ENCODE data around the gene MMP20.

The MMP20 gene

GRCh38 chr11:102591160-102591718 is 33.9 kb downstream of the MMP20 start:
- no peak for DNase-seq

- DNase-seq = peak; percentile 86
These were observed 34.7 kb downstream of the MMP20 start for GRCh38 chr11:102590276-102591049.

GRCh38 chr11:102589047-102589459 is 36.1 kb downstream of the MMP20 start:
- DNase-seq = peak; percentile 97

GRCh38 chr11:102587722-102588121 is 37.4 kb downstream of the MMP20 start:
- DNase-seq = no peak

DNA sequence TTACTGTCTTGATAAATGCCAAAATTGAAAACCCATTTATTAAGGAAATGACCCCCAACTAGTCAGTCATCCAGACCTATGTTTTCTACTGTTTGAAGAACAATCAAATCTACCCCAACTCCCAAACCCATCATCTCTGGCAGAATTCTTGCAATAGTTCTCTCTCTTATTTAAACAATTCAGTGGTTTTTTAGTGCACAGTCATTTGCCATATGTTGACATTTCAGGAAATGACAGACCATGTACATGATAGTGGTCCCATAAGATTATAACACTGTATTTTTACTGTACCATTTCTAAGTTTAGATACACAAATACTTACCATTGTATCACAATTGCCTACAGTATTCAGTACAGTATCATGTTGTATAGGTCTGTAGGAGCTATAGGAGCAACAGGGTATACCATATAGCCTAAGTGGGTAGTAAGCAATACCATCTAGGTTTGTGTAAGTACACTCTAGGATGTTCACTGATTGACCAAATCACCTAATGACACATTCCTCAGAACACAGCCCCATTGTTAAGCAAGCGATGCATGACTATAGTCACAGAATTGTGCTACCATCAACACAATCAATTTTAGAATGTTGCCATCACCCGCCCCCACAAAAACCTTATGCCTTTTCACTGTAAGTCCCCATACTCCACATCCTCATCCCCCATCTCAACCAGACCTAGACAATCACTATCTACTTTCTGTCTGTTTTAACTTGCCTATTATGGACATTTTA is 41.8 kb downstream of the MMP20 start:
- DNase-seq = peak; percentile 87

- peak; percentile 53 for DNase-seq
These were observed 43.0 kb downstream of the MMP20 start for GRCh38 chr11:102582140-102582539.

DNA sequence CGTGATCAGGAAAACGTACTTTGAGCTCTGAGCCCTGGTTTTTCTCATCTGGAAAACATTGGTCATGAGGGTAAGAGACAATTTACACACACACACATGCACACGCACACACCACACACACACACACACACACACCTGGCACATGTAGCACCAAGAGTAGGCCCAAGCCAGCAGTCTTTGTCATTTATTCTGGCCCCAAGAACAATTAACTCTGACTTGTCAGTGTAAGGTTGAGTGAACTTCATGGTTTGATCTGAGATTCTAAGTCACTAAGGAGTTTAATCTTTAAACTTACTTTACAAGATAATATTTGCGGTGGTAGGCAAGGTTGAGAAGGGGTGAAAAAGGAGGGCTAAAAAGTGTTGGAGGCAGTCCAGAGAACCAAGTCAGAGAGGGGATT is 44.1 kb downstream of the MMP20 start:
- no peak for DNase-seq

DNA sequence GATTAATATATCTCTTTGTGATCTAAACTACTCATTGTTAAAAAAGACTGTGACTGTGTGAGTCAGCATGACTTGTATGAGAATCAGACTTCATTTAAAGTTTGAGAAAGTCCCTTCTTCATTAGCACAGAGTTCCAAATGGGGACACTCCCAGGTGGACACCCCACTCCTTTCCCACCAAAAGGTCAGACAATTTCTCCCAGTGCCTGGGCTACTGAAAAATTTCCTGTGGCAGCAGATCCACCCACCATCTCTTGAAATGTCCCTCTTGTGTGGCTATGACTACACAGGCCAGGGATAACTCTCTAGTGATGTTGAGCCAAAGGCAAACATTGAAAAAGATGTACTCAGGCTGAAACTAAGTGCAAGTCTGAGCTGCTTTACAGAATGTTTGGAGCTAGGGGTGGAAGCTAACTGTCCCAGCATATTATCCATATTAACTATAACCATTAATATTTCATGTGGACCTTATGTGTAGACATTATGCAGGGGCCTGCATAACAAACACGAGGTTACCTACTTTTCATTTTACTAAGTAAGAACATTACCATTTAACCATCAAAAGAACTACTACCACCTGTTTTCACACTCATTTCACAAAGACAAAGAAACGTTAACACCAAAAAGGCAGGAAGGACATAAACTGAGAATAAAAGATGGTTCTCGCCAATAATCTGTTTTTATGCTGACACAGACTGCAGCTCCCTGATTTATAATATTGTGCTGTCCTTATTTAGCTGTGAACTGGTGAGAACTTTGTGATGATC is 44.8 kb downstream of the MMP20 start:
- peak; percentile 93 for DNase-seq

- DNase-seq = no peak
These were observed 47.4 kb downstream of the MMP20 start for GRCh38 chr11:102577723-102578122.

DNA sequence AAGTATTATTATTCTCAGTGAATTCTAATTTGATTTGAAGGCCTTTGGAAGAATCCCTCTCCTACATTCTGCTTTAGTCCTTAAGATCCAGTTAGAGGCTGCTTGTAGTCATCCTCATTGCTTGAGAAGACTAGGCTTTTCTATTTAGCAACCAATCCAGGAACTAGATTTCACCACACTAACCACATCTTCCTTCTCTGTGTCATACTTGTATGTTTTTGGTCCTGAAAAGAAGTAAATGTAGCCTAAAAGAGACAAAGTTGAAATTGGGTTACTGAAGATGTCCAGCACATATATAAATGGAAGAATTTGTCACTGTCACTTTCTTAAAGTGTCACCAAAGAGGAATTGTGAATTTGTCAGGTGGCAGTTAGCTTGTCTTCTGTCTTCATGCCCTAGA is 48.0 kb downstream of the MMP20 start:
- DNase-seq = peak; percentile 94

DNA sequence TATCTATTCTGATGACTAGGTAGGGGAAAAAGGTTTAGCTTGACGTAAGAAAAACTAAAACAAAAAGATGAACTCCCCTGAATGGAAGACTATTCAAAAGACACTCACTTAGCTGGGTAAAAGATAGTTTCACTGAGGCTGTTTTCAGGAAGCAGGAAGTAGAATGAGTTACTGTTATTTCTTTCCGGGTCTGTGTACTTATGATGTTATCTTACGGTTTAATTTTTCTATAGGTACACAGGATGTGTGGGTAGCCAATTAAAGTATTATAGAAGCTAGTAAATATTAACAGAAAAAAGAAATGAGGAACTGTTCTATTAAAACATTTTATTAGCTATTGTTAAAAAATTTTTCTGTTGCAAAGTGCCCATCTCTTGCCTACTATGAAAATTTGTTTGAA is 48.8 kb downstream of the MMP20 start:
- DNase-seq = no peak

GRCh38 chr11:102575012-102575411 is 50.1 kb downstream of the MMP20 start:
- DNase-seq = no peak

- no peak for DNase-seq
These were observed 51.3 kb downstream of the MMP20 start for GRCh38 chr11:102573851-102574250.

GRCh38 chr11:102572554-102573220 is 52.4 kb downstream of the MMP20 start:
- DNase-seq = no peak

DNA sequence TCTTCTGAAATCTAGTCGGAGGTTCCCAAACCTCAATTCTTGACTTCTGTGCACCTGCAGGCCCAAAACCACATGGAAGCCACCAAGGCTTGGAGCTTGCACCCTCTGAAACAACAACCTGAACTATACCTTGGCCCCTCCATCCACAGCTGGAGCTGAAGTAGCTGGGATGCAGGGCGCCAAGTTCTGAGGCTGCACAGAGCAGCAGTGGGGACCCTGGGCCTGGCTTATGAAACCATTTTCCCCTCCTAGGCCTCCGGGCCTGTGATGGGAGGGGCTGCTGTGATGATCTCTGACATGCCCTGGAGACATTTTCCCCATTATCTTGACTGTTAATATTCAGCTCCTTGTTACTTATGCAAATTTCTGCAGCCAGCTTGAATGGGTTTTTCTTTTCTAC is 56.3 kb downstream of the MMP20 start:
- DNase-seq = no peak

DNA sequence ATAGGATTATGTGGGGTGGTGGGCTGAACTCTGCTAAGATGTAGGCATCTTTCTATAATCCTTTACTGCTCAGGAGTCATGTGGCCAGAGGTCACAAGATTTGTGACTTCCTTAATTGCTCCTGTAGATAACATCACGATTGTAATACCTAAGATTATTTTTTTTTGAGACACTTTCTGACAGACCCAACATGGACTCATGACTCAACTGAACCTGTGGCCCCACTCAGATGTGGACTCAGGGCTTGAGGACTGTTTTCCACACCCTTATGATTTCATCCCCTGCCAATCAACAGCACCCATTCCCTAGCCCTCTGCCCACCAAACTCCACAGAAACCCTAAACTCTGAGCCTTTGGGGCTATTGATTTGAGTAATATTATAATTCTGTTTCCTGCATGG is 59.0 kb downstream of the MMP20 start:
- DNase-seq = no peak

DNA sequence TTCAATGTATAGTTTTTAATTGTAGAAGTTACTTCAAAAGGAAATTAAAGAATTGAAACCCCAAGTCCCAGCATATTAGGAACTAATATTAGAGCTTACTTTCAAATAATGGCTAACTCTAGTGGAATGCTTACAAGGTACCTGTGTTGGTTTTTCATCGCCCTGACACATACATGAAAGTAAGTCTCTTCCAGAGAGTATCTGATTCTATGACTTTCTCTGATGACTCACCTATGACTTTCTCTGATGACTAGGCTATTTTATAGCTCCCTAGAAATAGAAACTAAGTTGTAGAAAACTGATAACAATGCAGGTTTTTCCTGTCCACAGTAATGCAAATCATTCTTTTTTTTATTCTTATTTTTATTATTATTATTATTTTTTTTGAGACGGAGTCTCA is 61.0 kb downstream of the MMP20 start:
- DNase-seq = peak; percentile 81

GRCh38 chr11:102561636-102562035 is 63.5 kb downstream of the MMP20 start:
- DNase-seq = no peak

DNA sequence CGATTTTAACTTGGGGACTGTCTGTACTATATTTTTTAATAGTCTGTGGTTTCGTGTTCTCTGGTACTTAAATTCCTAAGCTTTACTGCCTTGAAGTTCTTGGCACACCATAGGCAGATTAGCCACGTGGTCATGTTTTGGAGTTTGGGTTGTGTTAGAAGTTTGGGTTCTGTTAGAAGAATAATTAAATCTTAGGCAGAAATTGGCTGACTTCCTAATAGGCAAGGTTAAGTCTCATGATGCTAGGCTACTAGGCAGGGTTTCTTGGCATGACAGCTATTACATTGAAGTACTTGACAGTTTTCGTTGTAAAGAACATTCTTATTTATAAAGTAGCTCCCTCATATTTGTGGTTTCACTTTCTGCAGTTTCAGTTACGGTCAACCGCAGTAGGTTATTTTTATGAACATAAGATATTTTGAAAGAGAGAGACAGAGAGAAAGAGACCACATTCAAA is 64.5 kb downstream of the MMP20 start:
- DNase-seq = peak; percentile 76

DNA sequence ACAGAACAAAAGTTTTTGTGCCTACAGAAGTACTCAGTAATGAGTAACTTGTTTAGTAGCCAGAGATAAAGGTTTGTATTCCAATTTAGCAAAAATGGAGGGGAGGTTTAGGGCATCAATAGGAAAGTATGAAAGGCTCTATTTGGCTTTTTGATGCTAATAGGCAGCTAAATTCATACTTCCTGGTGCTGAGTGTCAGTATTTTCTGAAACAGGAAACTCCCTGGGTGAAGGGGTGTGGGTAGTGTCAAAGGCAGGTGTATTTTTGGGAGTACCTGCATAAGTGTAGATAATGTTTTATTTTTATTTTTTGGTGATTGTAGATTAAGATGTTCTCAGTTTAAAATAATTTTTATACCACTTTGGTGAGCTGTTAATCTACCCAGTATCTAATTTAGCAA is 65.3 kb downstream of the MMP20 start:
- no peak for DNase-seq

- no peak for DNase-seq
These were observed 70.0 kb downstream of the MMP20 start for GRCh38 chr11:102555091-102555490.

GRCh38 chr11:102553835-102554282 is 71.3 kb downstream of the MMP20 start:
- DNase-seq = no peak

Measured in inflammatory macrophage treated with lipopolysaccharide for 4 hours (primary cell).